Measurements from ENCODE around the gene RBM8A.

Gene RBM8A

GRCh38 chr1:145887631-145888030 is 39.7 kb downstream of the RBM8A start:
- H3K27me3 Mint-ChIP-seq, result peaks cover 24% of the 10 kb centered on the region
- no peak overlapping the region for H3K27ac Mint-ChIP-seq
- H3K4me3 Mint-ChIP-seq, result no peak overlapping the region
- H3K4me1 Mint-ChIP-seq (ENCODE audit: low read depth), result peaks cover 20% of the 10 kb centered on the region
- no peaks in the 10 kb centered on the region for H3K9me3 Mint-ChIP-seq
- H3K36me3 Mint-ChIP-seq (ENCODE audit: low read depth), result no peaks in the 10 kb centered on the region
- DNase-seq, result no peak

GRCh38 chr1:145886816-145887215 is 40.5 kb downstream of the RBM8A start:
- H3K9me3 Mint-ChIP-seq, result no peaks in the 10 kb centered on the region
- H3K36me3 Mint-ChIP-seq (ENCODE audit: low read depth), result no peaks in the 10 kb centered on the region
- H3K4me3 Mint-ChIP-seq, result peak overlapping the region; percentile 55
- H3K27ac Mint-ChIP-seq, result no peak overlapping the region
- H3K4me1 Mint-ChIP-seq (ENCODE audit: low read depth), result peaks cover 20% of the 10 kb centered on the region
- DNase-seq, result no peak
- H3K27me3 Mint-ChIP-seq, result peaks cover 25% of the 10 kb centered on the region

GRCh38 chr1:145886390-145886789 is 40.9 kb downstream of the RBM8A start:
- H3K4me3 Mint-ChIP-seq, result peak overlapping the region; percentile 83
- peaks cover 25% of the 10 kb centered on the region for H3K27me3 Mint-ChIP-seq
- no peaks in the 10 kb centered on the region for H3K9me3 Mint-ChIP-seq
- DNase-seq, result no peak
- H3K36me3 Mint-ChIP-seq (ENCODE audit: low read depth), result no peaks in the 10 kb centered on the region
- no peak overlapping the region for H3K27ac Mint-ChIP-seq
- H3K4me1 Mint-ChIP-seq (ENCODE audit: low read depth), result peaks cover 20% of the 10 kb centered on the region

- peak within 1 kb of the TSS; percentile 83 for H3K4me3 Mint-ChIP-seq
- H3K9me3 Mint-ChIP-seq, result no peaks in the 10 kb centered on the region
- H3K4me1 Mint-ChIP-seq (ENCODE audit: low read depth), result peaks cover 20% of the 10 kb centered on the region
- H3K27ac Mint-ChIP-seq, result no peak within 1 kb of the TSS
- H3K27me3 Mint-ChIP-seq, result peaks cover 25% of the 10 kb centered on the region
- DNase-seq, result peak; percentile 94
- no peaks in the 10 kb centered on the region for H3K36me3 Mint-ChIP-seq (ENCODE audit: low read depth)
These were observed 41.5 kb downstream of the RBM8A start, which contains the start of gene ANKRD35 for GRCh38 chr1:145885738-145886287. TSS of gene ANKRD35 (minus strand) at chr1:145885866. CDS start at chr1:145885758, 108 bp downstream.

GRCh38 chr1:145884675-145885074 is 42.6 kb downstream of the RBM8A start:
- no peaks in the 10 kb centered on the region for H3K9me3 Mint-ChIP-seq
- H3K4me3 Mint-ChIP-seq, result peak overlapping the region; percentile 83
- no peak for DNase-seq
- peaks cover 25% of the 10 kb centered on the region for H3K27me3 Mint-ChIP-seq
- H3K27ac Mint-ChIP-seq, result no peak overlapping the region
- no peaks in the 10 kb centered on the region for H3K36me3 Mint-ChIP-seq (ENCODE audit: low read depth)
- H3K4me1 Mint-ChIP-seq (ENCODE audit: low read depth), result peaks cover 20% of the 10 kb centered on the region

- H3K27ac Mint-ChIP-seq, result no peak overlapping the region
- H3K9me3 Mint-ChIP-seq, result no peaks in the 10 kb centered on the region
- H3K4me3 Mint-ChIP-seq, result no peak overlapping the region
- H3K36me3 Mint-ChIP-seq (ENCODE audit: low read depth), result no peaks in the 10 kb centered on the region
- peaks cover 3% of the 10 kb centered on the region for H3K4me1 Mint-ChIP-seq (ENCODE audit: low read depth)
- peaks cover 19% of the 10 kb centered on the region for H3K27me3 Mint-ChIP-seq
- DNase-seq, result no peak
These were observed 47.5 kb downstream of the RBM8A start for GRCh38 chr1:145879775-145880174.

GRCh38 chr1:145878724-145879123 is 48.6 kb downstream of the RBM8A start:
- DNase-seq, result no peak
- no peaks in the 10 kb centered on the region for H3K4me1 Mint-ChIP-seq (ENCODE audit: low read depth)
- H3K4me3 Mint-ChIP-seq, result no peak overlapping the region
- H3K27ac Mint-ChIP-seq, result no peak overlapping the region
- H3K36me3 Mint-ChIP-seq (ENCODE audit: low read depth), result no peaks in the 10 kb centered on the region
- no peaks in the 10 kb centered on the region for H3K9me3 Mint-ChIP-seq
- peaks cover 8% of the 10 kb centered on the region for H3K27me3 Mint-ChIP-seq

- H3K27me3 Mint-ChIP-seq, result peaks cover 5% of the 10 kb centered on the region
- no peak for DNase-seq
- H3K9me3 Mint-ChIP-seq, result no peaks in the 10 kb centered on the region
- no peak overlapping the region for H3K27ac Mint-ChIP-seq
- no peaks in the 10 kb centered on the region for H3K36me3 Mint-ChIP-seq (ENCODE audit: low read depth)
- no peak overlapping the region for H3K4me3 Mint-ChIP-seq
- H3K4me1 Mint-ChIP-seq (ENCODE audit: low read depth), result peaks cover under 1% of the 10 kb centered on the region
These were observed 49.3 kb downstream of the RBM8A start for GRCh38 chr1:145877923-145878486.

- Mint-ChIP-seq H3K36me3 (ENCODE audit: low read depth) (no peaks in the 10 kb centered on the region), H3K27ac (no peak overlapping the region), H3K9me3 (no peaks in the 10 kb centered on the region), H3K27me3 (peaks cover 9% of the 10 kb centered on the region), H3K4me1 (ENCODE audit: low read depth) (peaks cover 17% of the 10 kb centered on the region), H3K4me3 (no peak overlapping the region)
- no peak for DNase-seq
These were observed 52.6 kb downstream of the RBM8A start for GRCh38 chr1:145874646-145875045.

GRCh38 chr1:145871994-145872924 is 55.0 kb downstream of the RBM8A start:
- no peaks in the 10 kb centered on the region for H3K9me3 Mint-ChIP-seq
- H3K36me3 Mint-ChIP-seq (ENCODE audit: low read depth), result no peaks in the 10 kb centered on the region
- peaks cover 9% of the 10 kb centered on the region for H3K27me3 Mint-ChIP-seq
- H3K4me3 Mint-ChIP-seq, result peak overlapping the region; percentile 68
- peak overlapping the region; percentile 69 for H3K27ac Mint-ChIP-seq
- DNase-seq, result peak; percentile 69
- H3K4me1 Mint-ChIP-seq (ENCODE audit: low read depth), result peaks cover 17% of the 10 kb centered on the region

All from activated T-cell treated with anti-CD3 and anti-CD28 coated beads, Interleukin-2, amount 50 U/mL, for 24 hours (primary cell).